ENCODE data around the gene MTPN. TPM values are rescaled to one million over a fixed set of nuclear protein-coding genes. Genes with fewer than 3 reads are reported as not detected.
A peak's percentile ranks its signal among the peaks of the same experiment; 100 is the strongest.

Gene MTPN
- total RNA-seq, 4 donors from 2014 or later, result 100 to 182 (median 145) TPM

GRCh38 chr7:135930565-135931461, 46.3 kb downstream of the MTPN start:
- Histone ChIP-seq H3K27me3 (no peaks in the 10 kb centered on the region), H3K9me3 (no peaks in the 10 kb centered on the region), H3K27ac (peak overlapping the region in 3 of 4 donors; percentile 7 to 26 (median 9)), H3K4me3 (no peak overlapping the region), H3K4me1 (peaks cover 0 to 60% (median 0%) of the 10 kb centered on the region in 3 donors), H3K36me3 (peaks cover 0 to 40% (median 3%) of the 10 kb centered on the region in 3 donors)
- TF ChIP-seq CTCF (IDR thresholded peaks at IDR 0.05), result no peak
- TF ChIP-seq POLR2A (IDR thresholded peaks at IDR 0.05), result no peak
- DNase-seq, result no peak
- WGBS, 2 donors, result 80 to 83% methylated on average over 9 of the region's 9 CpGs
- intact Hi-C loops (cut with DNase I), result no loop called here

- no peak for DNase-seq
- Histone ChIP-seq H3K27me3 (no peaks in the 10 kb centered on the region), H3K9me3 (no peaks in the 10 kb centered on the region), H3K4me1 (peaks cover 0 to 63% (median 0%) of the 10 kb centered on the region in 3 donors), H3K4me3 (no peak overlapping the region), H3K27ac (peak overlapping the region in 1 of 4 donors; percentile 27), H3K36me3 (peaks cover 0 to 43% (median 3%) of the 10 kb centered on the region in 3 donors)
- intact Hi-C loops (cut with DNase I), result no loop called here
- 62 to 87% methylated on average over 3 of the region's 3 CpGs for WGBS, 2 donors
- TF ChIP-seq POLR2A (IDR thresholded peaks at IDR 0.05) (no peak), CTCF (IDR thresholded peaks at IDR 0.05) (no peak)
Measured at GRCh38 chr7:135929722-135930141, 47.4 kb downstream of the MTPN start.

- peaks cover 0 to 43% (median 3%) of the 10 kb centered on the region in 3 donors for H3K36me3 ChIP-seq
- H3K27ac ChIP-seq, result peak overlapping the region in 1 of 4 donors; percentile 27
- no peak for DNase-seq
- no peak for TF ChIP-seq CTCF (IDR thresholded peaks at IDR 0.05)
- no peak for TF ChIP-seq POLR2A (IDR thresholded peaks at IDR 0.05)
- no peaks in the 10 kb centered on the region for H3K9me3 ChIP-seq
- no peak overlapping the region for H3K4me3 ChIP-seq
- H3K4me1 ChIP-seq, result peaks cover 0 to 66% (median 0%) of the 10 kb centered on the region in 3 donors
- no peaks in the 10 kb centered on the region for H3K27me3 ChIP-seq
- 67 to 74% methylated on average over 2 of the region's 2 CpGs for whole genome bisulfite sequencing, 2 donors
- intact Hi-C loops (cut with DNase I), result no loop called here
Measured at GRCh38 chr7:135929249-135929648, 47.9 kb downstream of the MTPN start.

- Histone ChIP-seq H3K36me3 (peaks cover 0 to 43% (median 3%) of the 10 kb centered on the region in 3 donors), H3K4me1 (peaks cover 0 to 70% (median 0%) of the 10 kb centered on the region in 3 donors), H3K27me3 (no peaks in the 10 kb centered on the region), H3K4me3 (no peak overlapping the region), H3K9me3 (no peaks in the 10 kb centered on the region), H3K27ac (peak overlapping the region in 2 of 4 donors; percentile 19 to 61)
- no peak for TF ChIP-seq CTCF (IDR thresholded peaks at IDR 0.05)
- no peak for TF ChIP-seq POLR2A (IDR thresholded peaks at IDR 0.05)
- intact Hi-C loops (cut with DNase I), result no loop called here
- no peak for DNase-seq
Measured at GRCh38 chr7:135928136-135928535, 49.0 kb downstream of the MTPN start.

- Histone ChIP-seq H3K27me3 (no peaks in the 10 kb centered on the region), H3K4me1 (peaks cover 0 to 55% (median 0%) of the 10 kb centered on the region in 3 donors), H3K4me3 (no peak overlapping the region), H3K36me3 (peaks cover 0 to 43% (median 3%) of the 10 kb centered on the region in 3 donors), H3K27ac (peak overlapping the region in 2 of 4 donors; percentile 40 to 72), H3K9me3 (no peaks in the 10 kb centered on the region)
- no peak for DNase-seq
- intact Hi-C loops (cut with DNase I), result no loop called here
- no peak for TF ChIP-seq POLR2A (IDR thresholded peaks at IDR 0.05)
- TF ChIP-seq CTCF (IDR thresholded peaks at IDR 0.05), result no peak
- 50 to 59% methylated on average over 3 of the region's 3 CpGs for WGBS, 2 donors
Measured at GRCh38 chr7:135925210-135925609, 51.9 kb downstream of the MTPN start.

Measured in esophagus squamous epithelium (tissue), 5 donors.